Activated CD8-positive, alpha-beta memory T cell treated with anti-CD3 and anti-CD28 coated beads, Interleukin-2, amount 10 ng/mL, durations not matched to agents 7 days and 5 days (primary cell): ENCODE results near the gene VKORC1L1. TPM values are rescaled to one million over a fixed set of nuclear protein-coding genes. Genes with fewer than 3 reads are reported as not detected.
"Not testable (repeated sequence)": the region's sequence is repeated elsewhere in the genome, so short reads cannot be mapped to it uniquely, and the experiment has no call there.

ENCODE experiments used
- ATAC-seq: fragments of 150-1000 bp; cut with Tn5 transposase; one replicate; pipeline ENCODE4 v1.10.0; 2021; ENCODE audit warnings: moderate library complexity
- CTCF ChIA-PET: fragments of 350-600 bp; sonication (Branson Sonifier 250); formaldehyde crosslinking; loops from one replicate; lab custom pipeline; 2021; ENCODE audit warnings: antibody characterized with exemption; lab: Charles Lee
- DNase-seq: peaks from one replicate; pipeline ENCODE4 v3.0.0-alpha.2; 2020
- H3K27ac Mint-ChIP-seq: one replicate; pipeline ENCODE4 v1.8.0; 2021; ENCODE audit warnings: mild to moderate bottlenecking, mixed read lengths
- H3K27me3 Mint-ChIP-seq: one replicate; pipeline ENCODE4 v1.8.0; 2021; ENCODE audit warnings: mixed read lengths
- H3K36me3 Mint-ChIP-seq: one replicate; pipeline ENCODE4 v1.8.0; 2021; ENCODE audit warnings: mild to moderate bottlenecking, mixed read lengths
- H3K4me1 Mint-ChIP-seq: one replicate; pipeline ENCODE4 v1.8.0; 2021; ENCODE audit warnings: mixed read lengths
- H3K4me3 Mint-ChIP-seq: one replicate; pipeline ENCODE4 v1.8.0; 2021; ENCODE audit warnings: mild to moderate bottlenecking, moderate library complexity, mixed read lengths
- H3K9me3 Mint-ChIP-seq: one replicate; pipeline ENCODE4 v1.8.0; 2022; ENCODE audit warnings: low read depth, mixed read lengths
- total RNA-seq, 2 experiments: library from RNA; stranded (reverse); gene quantifications; one replicate each; pipeline ENCODE4 v1.2.3, GENCODE V29; 2021

Gene VKORC1L1
- total RNA-seq, 2 experiments from 2014 or later, result 14.1 to 20.3 TPM

DNA sequence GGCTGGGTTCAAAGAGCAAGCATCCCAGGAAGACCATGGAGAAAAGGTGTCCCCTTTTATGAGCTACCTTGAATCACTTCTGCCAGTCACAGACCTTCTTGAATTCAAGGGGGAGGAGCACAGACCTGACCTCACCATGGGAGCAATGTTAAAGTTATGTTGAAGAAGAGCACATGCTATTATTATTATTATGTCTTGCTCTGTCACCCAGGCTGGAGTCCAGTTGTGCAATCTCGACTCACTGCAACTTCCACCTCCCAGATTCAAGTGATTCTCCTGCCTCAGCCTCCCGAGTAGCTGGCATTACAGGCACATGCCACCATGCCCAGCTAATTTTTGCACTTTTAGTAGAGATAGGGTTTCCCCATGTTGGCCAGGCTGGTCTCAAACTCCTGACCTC is 5.2 kb upstream of the VKORC1L1 start:
- CTCF ChIA-PET, H3K36me3 Mint-ChIP-seq, H3K4me3 Mint-ChIP-seq: not testable (repeated sequence)

DNA sequence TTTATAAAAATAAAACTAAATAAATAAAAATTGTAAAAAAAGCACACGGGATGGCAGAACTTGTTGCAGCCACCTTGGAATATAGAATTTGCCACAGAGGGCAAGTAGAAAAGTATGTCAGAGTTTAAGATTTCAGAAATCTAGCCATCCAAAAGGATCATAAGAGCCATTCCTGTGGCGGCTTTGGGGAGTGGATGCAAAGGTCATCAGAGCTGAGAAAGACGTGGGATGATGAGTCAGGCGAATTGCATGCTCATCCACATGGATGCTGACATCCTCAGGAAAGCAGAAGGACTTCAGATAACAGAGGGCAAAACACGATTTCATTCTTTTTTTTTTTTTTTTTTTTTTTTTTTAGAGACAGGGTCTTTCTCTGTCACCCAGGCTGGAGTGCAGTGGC is 3.6 kb upstream of the VKORC1L1 start:
- CTCF ChIA-PET, result interaction anchor here (0.6 to 0.7 kb wide), 2 partner anchors 30 to 50 kb away, joined by 3 read pairs; no protein-coding TSS in a partner anchor
- not testable (repeated sequence) for H3K9me3 Mint-ChIP-seq, DNase-seq, H3K4me1 Mint-ChIP-seq, H3K27me3 Mint-ChIP-seq, ATAC-seq, H3K4me3 Mint-ChIP-seq, H3K27ac Mint-ChIP-seq, H3K36me3 Mint-ChIP-seq

More for the DNA sequence above, 5.2 kb upstream of the VKORC1L1 start:
- not testable (repeated sequence) for H3K4me1 Mint-ChIP-seq, H3K27me3 Mint-ChIP-seq, DNase-seq, ATAC-seq, H3K27ac Mint-ChIP-seq, H3K9me3 Mint-ChIP-seq

DNA sequence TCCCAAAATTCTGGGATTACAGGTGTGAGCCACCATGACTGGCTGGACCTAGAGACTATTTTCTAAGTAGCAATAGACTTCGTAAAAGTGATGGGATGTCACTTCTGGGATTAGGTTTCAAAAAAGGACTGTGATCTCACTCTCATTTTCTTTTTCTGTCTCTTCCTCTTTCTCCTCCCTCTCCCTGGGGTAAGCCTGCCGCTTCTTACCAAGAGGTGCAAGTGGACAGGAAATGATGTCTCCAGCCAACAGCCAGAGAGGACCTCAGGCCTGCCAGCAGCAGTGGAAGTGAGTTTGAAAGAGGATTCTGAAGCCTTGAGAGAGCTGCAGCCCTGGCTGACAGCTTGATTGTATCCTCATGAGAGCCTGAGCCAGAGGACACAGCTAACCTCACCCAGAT is 1.4 kb upstream of the VKORC1L1 start:
- H3K27ac Mint-ChIP-seq, CTCF ChIA-PET, ATAC-seq, H3K36me3 Mint-ChIP-seq, H3K9me3 Mint-ChIP-seq, H3K27me3 Mint-ChIP-seq, DNase-seq, H3K4me3 Mint-ChIP-seq: not testable (repeated sequence)
- H3K4me1 Mint-ChIP-seq, result peaks cover 11% of the 10 kb centered on the region

DNA sequence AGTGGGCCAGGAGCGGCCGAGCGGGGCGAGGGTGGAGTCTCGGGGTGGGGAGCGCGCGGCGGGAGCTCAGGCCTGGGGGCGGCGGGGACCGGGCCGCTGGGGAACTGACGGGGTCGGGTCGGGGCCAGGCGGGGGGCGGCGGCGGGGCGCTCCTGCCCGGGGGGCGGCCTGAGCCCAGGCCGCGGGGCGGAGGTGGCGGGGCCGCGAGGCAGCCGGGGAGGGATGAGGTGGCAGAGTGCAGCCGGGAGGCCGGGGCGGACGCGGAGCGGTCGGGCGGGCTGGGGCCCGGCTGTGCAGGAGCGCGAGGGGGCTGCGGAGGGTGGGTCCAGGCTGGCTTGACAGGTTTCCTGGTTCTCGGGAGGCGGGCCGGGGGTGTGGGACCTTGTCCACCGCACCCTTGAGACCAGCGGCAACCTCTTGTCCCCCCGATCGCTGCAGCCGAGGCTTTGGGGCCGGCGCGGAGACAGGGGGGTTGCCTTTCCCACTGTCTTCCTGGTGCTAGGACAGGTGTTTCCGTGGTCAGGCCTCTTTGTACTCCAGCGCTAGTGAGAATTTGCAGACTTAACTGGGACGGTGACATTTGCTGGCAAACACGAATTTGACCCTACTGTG is 814 bp downstream of the VKORC1L1 start:
- H3K27me3 Mint-ChIP-seq, H3K36me3 Mint-ChIP-seq, CTCF ChIA-PET, H3K9me3 Mint-ChIP-seq: not testable (repeated sequence)
- Mint-ChIP-seq H3K4me3 (peak overlapping the region; percentile 76), H3K27ac (peak overlapping the region; percentile 67), H3K4me1 (peaks cover 11% of the 10 kb centered on the region)
- DNase-seq (peak; percentile 53), ATAC-seq (peak; percentile 50)

DNA sequence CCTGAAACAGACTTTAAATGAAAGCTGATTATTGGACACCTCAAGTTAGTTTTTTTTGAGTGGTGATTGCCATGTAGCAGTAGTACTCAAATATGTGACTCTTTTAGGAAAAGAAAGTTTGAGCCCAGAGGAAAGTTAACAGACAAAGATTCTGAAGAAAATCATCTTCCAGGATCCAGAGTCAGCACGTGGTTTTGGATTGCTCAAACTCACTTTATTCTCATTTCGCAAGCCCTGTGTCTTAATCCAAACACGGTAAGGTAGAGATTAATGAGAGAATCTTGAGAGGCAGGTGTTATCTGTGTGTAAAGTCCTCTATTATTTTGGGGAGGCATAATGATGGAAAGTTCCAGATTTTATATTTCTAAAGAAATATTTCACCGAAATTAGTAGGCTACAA is 2.8 kb downstream of the VKORC1L1 start:
- H3K4me1 Mint-ChIP-seq, result peaks cover 20% of the 10 kb centered on the region
- H3K27me3 Mint-ChIP-seq, H3K36me3 Mint-ChIP-seq, H3K9me3 Mint-ChIP-seq, H3K27ac Mint-ChIP-seq, CTCF ChIA-PET, H3K4me3 Mint-ChIP-seq, ATAC-seq, DNase-seq: not testable (repeated sequence)

- H3K9me3 Mint-ChIP-seq, H3K27ac Mint-ChIP-seq, DNase-seq, H3K27me3 Mint-ChIP-seq, CTCF ChIA-PET, ATAC-seq, H3K4me3 Mint-ChIP-seq: not testable (repeated sequence)
- Mint-ChIP-seq H3K4me1 (peaks cover 12% of the 10 kb centered on the region), H3K36me3 (peaks cover 18% of the 10 kb centered on the region)
These were observed 6.6 kb downstream of the VKORC1L1 start for GRCh38 chr7:65879292-65880153.

DNA sequence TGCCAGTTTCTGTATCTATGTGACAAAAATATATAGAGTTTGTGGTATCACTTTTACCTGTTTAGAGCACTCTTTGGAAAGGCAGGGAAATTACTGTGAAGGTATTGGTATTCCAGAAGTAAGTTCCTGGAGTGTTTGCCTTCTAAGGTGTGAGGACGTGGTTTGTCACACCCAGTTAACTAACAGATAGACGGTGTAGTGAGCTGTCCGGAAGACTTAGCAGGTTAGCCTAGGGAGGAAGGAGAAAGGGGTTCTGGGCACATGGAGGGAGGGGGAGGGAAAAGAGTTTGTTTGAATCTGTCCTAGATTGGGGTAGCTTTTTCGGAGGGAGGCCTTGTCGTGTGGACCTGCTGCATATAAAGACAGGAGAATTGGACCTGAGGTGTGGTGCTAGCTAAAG is 7.4 kb downstream of the VKORC1L1 start:
- DNase-seq, H3K4me3 Mint-ChIP-seq, H3K27me3 Mint-ChIP-seq, ATAC-seq, CTCF ChIA-PET, H3K27ac Mint-ChIP-seq, H3K9me3 Mint-ChIP-seq: not testable (repeated sequence)
- Mint-ChIP-seq H3K4me1 (peaks cover 12% of the 10 kb centered on the region), H3K36me3 (peaks cover 24% of the 10 kb centered on the region)

- H3K4me1 Mint-ChIP-seq, ATAC-seq: not testable (repeated sequence)
These were observed 12.1 kb downstream of the VKORC1L1 start for GRCh38 chr7:65884983-65885382.

GRCh38 chr7:65885533-65885932 is 12.7 kb downstream of the VKORC1L1 start:
- H3K9me3 Mint-ChIP-seq, H3K27me3 Mint-ChIP-seq, DNase-seq, H3K4me1 Mint-ChIP-seq, H3K4me3 Mint-ChIP-seq, CTCF ChIA-PET, ATAC-seq, H3K27ac Mint-ChIP-seq: not testable (repeated sequence)
- peaks cover 27% of the 10 kb centered on the region for H3K36me3 Mint-ChIP-seq

More at GRCh38 chr7:65884983-65885382, 12.1 kb downstream of the VKORC1L1 start:
- DNase-seq, H3K27me3 Mint-ChIP-seq, H3K4me3 Mint-ChIP-seq, CTCF ChIA-PET, H3K9me3 Mint-ChIP-seq, H3K27ac Mint-ChIP-seq: not testable (repeated sequence)
- H3K36me3 Mint-ChIP-seq, result peaks cover 28% of the 10 kb centered on the region

DNA sequence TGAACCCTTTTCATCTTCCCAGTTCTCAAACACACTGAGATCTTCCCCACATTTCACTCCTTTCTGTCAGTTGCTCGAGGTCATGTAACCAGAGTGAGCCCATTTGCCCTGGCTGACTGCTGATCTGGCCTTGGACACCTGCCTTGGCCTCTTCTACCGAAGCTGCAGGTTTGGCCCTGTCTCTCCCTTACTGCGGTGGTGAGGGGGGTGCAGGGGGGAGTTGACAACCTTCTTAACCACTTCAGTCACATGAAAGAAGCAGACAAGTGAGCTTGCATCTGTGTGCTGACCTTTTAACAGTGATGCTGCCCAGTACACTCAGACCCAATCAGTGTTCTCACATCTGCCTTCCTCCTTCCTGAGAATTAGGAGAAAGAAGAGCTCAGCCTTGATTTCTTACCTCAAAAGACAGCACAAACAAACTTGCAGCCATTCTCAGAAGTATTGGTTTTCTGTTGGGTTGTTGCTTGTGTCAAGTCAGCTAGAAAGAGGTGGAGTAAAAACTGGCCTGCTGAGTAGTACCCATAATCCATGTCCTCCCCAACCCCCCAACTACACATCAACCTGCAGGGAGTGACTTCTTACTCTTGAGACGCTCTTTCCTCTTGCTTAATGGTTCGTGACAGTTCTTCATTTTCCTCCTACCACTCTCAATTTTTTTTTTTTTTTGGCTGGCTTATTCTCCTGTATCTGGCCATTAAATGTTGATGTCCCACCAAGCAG is 15.7 kb downstream of the VKORC1L1 start:
- Mint-ChIP-seq H3K36me3 (peaks cover 35% of the 10 kb centered on the region), H3K27ac (peak overlapping the region; percentile 43)
- ATAC-seq, H3K9me3 Mint-ChIP-seq, H3K4me3 Mint-ChIP-seq, H3K4me1 Mint-ChIP-seq, H3K27me3 Mint-ChIP-seq, DNase-seq, CTCF ChIA-PET: not testable (repeated sequence)

DNA sequence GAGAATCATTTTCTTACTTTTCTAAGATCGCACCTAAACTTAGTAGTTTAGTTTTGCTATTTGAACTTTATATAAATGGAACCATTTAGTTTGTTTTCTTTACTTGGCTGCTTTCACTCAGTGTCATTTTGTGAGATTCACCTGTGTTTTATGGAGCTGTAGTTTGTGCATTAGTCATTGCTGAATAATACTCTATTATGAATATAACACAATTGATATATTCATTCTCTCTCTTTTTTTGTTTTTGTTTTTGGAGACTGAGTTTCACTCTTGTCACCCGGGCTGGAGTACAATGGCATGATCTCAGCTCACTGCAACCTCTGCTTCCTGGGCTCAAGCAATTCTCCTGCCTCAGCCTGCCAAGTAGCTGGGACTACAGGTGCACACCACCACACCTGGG is 16.8 kb downstream of the VKORC1L1 start:
- H3K27ac Mint-ChIP-seq, ATAC-seq, H3K4me3 Mint-ChIP-seq, H3K9me3 Mint-ChIP-seq, CTCF ChIA-PET, H3K27me3 Mint-ChIP-seq, DNase-seq, H3K4me1 Mint-ChIP-seq: not testable (repeated sequence)
- peaks cover 26% of the 10 kb centered on the region for H3K36me3 Mint-ChIP-seq

GRCh38 chr7:65892161-65892560 is 19.3 kb downstream of the VKORC1L1 start:
- Mint-ChIP-seq H3K27me3 (no peaks in the 10 kb centered on the region), H3K36me3 (peaks cover 16% of the 10 kb centered on the region), H3K4me3 (no peak overlapping the region), H3K27ac (no peak overlapping the region), H3K4me1 (no peaks in the 10 kb centered on the region), H3K9me3 (no peaks in the 10 kb centered on the region)
- ATAC-seq (no peak), DNase-seq (no peak)
- CTCF ChIA-PET, result no interaction called here

GRCh38 chr7:65892835-65893234 is 20.0 kb downstream of the VKORC1L1 start:
- Mint-ChIP-seq H3K27me3 (no peaks in the 10 kb centered on the region), H3K4me1 (no peaks in the 10 kb centered on the region), H3K36me3 (peaks cover 18% of the 10 kb centered on the region), H3K27ac (no peak overlapping the region), H3K9me3 (no peaks in the 10 kb centered on the region), H3K4me3 (no peak overlapping the region)
- ATAC-seq, result no peak
- DNase-seq, result no peak
- CTCF ChIA-PET, result no interaction called here
